Measurements from ENCODE around the gene SESN2.
"Not testable (repeated sequence)": the region's sequence is repeated elsewhere in the genome, so short reads cannot be mapped to it uniquely, and the experiment has no call there.

The SESN2 gene

GRCh38 chr1:28291711-28292110, 32.4 kb downstream of the SESN2 start:
- DNase-seq: no peak

- no peak for DNase-seq
Observed at GRCh38 chr1:28295936-28296335, 36.6 kb downstream of the SESN2 start.

GRCh38 chr1:28296401-28297261, 37.3 kb downstream of the SESN2 start:
- no peak for DNase-seq

- DNase-seq: no peak
Observed at GRCh38 chr1:28297826-28298225, 38.5 kb downstream of the SESN2 start.

- no peak for DNase-seq
Observed at GRCh38 chr1:28298438-28298837, 39.1 kb downstream of the SESN2 start.

- DNase-seq: no peak
Observed at GRCh38 chr1:28301368-28302174, 42.3 kb downstream of the SESN2 start.

- DNase-seq: no peak
Observed at GRCh38 chr1:28302247-28302646, 42.9 kb downstream of the SESN2 start.

- no peak for DNase-seq
Observed at GRCh38 chr1:28306301-28306949, 47.1 kb downstream of the SESN2 start.

- DNase-seq: no peak
Observed at GRCh38 chr1:28308750-28309149, 49.4 kb downstream of the SESN2 start.

GRCh38 chr1:28309702-28310101, 50.4 kb downstream of the SESN2 start:
- no peak for DNase-seq

GRCh38 chr1:28313702-28314546, 54.6 kb downstream of the SESN2 start:
- DNase-seq: no peak

- no peak for DNase-seq
Observed at GRCh38 chr1:28314547-28314941, 55.2 kb downstream of the SESN2 start.

GRCh38 chr1:28317014-28317413, 57.7 kb downstream of the SESN2 start:
- no peak for DNase-seq

- DNase-seq: no peak
Observed at GRCh38 chr1:28322194-28322593, 62.9 kb downstream of the SESN2 start.

- no peak for DNase-seq
Observed at GRCh38 chr1:28323720-28324119, 64.4 kb downstream of the SESN2 start.

GRCh38 chr1:28326515-28326914, 67.2 kb downstream of the SESN2 start:
- no peak for DNase-seq

- DNase-seq: no peak
Observed at GRCh38 chr1:28326984-28327383, 67.7 kb downstream of the SESN2 start.

GRCh38 chr1:28327431-28327830, 68.1 kb downstream of the SESN2 start:
- DNase-seq: not testable (repeated sequence)

- DNase-seq: no peak
Observed at GRCh38 chr1:28328228-28328648, 68.9 kb downstream of the SESN2 start.

GRCh38 chr1:28329395-28330153, 70.3 kb downstream of the SESN2 start:
- DNase-seq: no peak
